LHCN-M2 (cell line): Measurements from ENCODE around the gene H2AZ1. TPM values are rescaled to one million over a fixed set of nuclear protein-coding genes. Genes with fewer than 3 reads are reported as not detected.

Source experiments
- DNase-seq: peaks from one replicate; pipeline ENCODE4 v3.0.0-alpha.2; 2012; ENCODE audit warnings: low read depth
- total RNA-seq: library from RNA; depleted of rRNA; stranded (reverse); fragments of >200 nt; gene quantifications from 2 replicates; pipeline ENCODE4 v1.2.3, GENCODE V29; 2014; rRNA removed

H2AZ1 gene
- total RNA-seq, 1 experiment from 2014 or later, result 1,104 TPM

GRCh38 chr4:99946356-99947189 is 3.5 kb downstream of the H2AZ1 start, which contains the start of gene DNAJB14:
Gene DNAJB14, minus strand, starts transcription at chr4:99946618. Its CDS starts 47 bp downstream, at chr4:99946571.
- peak; percentile 77 for DNase-seq

- DNase-seq, result peak; percentile 37
Measured at GRCh38 chr4:99945718-99946355, 4.2 kb downstream of the H2AZ1 start.

DNA sequence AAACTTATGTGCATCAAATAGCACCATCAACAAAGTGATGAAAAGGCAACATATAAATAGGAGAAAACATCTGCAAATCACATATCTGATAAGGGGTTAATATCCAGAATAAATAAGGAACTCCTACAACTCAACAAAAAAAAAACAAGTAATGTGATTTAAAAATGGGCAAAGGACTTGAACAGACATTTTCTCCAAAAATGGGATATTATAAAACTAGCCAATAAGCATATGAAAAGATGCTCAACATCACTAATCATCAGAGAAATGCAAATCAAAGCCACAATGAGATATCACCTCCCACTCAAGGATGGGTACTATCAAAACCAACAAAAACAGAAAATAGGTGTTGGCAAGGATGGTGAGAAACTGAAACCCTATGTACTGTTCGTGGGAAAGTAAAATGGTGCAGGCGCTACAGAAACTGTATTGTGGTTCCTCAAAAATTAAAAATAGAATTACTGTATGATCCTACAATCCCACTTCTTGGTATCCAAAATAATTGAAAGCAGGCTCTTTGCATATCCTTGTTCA is 6.1 kb downstream of the H2AZ1 start:
- DNase-seq, result no peak

DNA sequence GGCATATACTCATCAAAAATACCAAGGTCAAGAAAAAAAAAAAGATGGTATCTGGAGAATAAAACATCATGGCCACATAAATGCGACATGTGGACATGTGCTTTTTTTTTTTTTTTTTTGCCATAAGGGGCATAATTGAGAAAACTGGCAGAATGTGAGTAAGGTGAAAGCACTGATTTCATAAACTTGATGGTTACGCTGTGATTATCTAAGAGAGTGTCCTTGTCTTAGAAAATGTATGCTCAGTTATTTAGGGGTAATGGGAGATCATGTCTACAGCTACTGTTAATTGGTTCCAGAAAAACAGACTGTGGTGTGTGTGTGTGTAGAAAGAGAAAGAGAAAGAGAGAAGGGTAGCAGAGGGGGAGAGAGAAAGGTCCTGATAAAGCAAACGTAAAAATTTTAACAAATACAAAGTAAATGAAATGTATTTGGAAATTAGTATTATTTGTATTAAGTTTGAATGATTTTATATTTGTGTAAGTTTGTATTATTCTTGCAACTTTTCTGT is 11.8 kb downstream of the H2AZ1 start:
- no peak for DNase-seq

DNA sequence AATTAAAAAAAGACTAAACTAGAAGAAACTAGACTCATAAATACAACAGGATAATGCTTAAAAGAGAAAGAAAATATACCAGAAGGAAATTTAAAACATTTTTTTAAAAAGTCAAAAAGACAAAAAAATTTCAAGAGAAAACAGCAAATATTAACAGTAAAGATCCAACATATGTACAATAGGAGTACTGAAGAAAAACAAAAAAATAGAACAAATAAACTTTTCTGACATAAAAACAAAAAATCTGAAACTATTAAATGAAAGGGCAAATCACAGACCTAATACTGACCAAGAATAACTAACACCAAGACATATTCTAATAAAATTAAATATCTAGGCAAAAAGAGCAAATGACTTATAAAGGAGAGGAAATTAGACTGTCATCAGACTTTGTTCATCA is 15.2 kb downstream of the H2AZ1 start:
- no peak for DNase-seq

GRCh38 chr4:99927566-99927965 is 22.5 kb downstream of the H2AZ1 start:
- DNase-seq, result no peak

- DNase-seq, result no peak
Measured at GRCh38 chr4:99921174-99921573, 28.9 kb downstream of the H2AZ1 start.

- no peak for DNase-seq
Measured at GRCh38 chr4:99918656-99919055, 31.4 kb downstream of the H2AZ1 start.

DNA sequence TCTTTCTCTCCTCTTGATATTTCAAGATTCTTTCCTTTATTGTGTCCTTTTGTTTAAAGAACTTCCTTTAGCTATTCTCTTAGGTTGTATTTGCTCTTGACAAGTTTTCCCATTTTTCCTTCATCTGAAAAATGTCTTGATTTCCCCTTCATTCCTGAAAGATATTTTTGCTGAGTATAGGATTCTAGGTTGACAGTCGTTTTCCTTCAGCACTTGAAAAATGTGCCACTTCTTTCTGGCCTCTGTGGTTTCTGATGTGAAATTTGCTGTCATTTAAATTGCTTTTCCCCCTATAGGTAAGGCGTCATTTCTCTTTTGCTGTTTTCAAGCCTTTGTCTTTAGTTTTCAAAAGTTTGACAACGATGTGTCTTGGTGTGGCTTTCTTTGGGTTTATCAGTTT is 32.5 kb downstream of the H2AZ1 start:
- no peak for DNase-seq

DNA sequence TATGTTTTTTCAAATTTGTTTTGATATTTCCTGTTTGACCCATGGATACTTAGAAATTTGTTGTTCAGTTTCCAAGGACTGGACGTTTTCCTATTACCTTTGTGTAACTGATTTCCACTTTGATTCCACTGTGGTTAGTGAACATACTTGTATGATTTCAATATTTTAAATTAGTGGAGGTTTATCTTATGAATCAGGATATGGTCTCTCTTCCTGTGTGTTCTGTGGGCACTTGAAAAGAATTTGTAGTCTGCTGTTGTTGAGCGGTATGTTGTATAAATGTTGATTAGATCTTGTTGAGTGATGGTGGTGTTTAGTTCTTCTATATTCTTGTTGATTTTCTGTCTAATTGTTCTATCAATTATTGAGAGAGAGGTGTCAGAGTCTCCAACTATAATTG is 34.6 kb downstream of the H2AZ1 start:
- no peak for DNase-seq

Other genes starting within 250 kb of the H2AZ1 start
- gene DAPP1, start 133.4 kb downstream of the H2AZ1 start, total RNA-seq, result not detected in 2 replicates
- 36.4 and 51.8 TPM in 2 replicates for gene LAMTOR3, start 55.8 kb downstream of the H2AZ1 start, total RNA-seq
- 33.9 and 37.4 TPM in 2 replicates for gene DNAJB14, start 3.7 kb downstream of the H2AZ1 start, total RNA-seq
- gene DDIT4L, start 240.2 kb upstream of the H2AZ1 start, total RNA-seq, result 0.40 TPM in 1 of 2 replicates, not detected in the other